Brain pericyte (primary cell): ENCODE results near the gene PRPH.
"Not testable (repeated sequence)": the region's sequence is repeated elsewhere in the genome, so short reads cannot be mapped to it uniquely, and the experiment has no call there.

ENCODE experiments used
- DNase-seq: peaks from one replicate; pipeline ENCODE4 v3.0.0-alpha.2; 2012; ENCODE audit warnings: low read depth, low spot score

PRPH gene

DNA sequence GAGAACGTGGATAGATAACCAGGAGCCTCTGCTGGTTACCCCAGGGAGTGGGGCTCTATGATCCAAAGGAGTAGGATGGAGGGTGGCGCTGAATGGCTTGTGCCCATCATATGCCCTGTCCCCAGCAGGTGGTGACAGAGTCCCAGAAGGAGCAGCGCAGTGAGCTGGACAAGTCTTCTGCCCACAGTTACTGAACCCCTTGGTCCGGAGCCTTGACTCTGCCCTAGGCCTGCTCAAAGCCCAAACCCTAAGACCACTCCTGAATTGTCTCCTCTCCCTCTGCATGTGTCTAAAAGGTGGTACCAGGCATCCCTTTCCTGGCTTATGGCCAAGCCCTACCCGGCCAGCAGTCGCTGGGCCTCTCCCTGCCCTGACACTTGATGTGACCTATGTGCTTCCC, 3.2 kb downstream of the PRPH start:
- no peak for DNase-seq

- DNase-seq = no peak
Observed at GRCh38 chr12:49301760-49302159, 6.8 kb downstream of the PRPH start.

DNA sequence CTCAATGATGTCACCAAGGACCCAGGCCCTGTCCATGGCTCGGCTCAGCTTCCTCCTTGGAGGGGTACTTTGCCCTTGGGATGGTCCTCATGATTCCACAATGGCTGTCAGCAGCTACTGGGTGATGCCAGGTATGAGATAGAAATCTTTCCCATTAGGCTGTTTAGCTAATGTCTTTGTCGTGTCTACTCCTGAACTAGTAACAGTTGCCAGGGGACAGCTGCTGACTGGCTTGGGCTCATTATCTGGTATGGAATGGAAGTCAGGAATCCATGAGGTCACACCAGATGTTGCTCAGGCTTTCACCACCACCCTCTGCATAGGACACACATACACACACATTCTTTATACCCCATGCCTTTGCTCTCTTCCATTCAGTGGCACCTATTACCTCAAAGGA, 9.2 kb downstream of the PRPH start:
- no peak for DNase-seq

DNA sequence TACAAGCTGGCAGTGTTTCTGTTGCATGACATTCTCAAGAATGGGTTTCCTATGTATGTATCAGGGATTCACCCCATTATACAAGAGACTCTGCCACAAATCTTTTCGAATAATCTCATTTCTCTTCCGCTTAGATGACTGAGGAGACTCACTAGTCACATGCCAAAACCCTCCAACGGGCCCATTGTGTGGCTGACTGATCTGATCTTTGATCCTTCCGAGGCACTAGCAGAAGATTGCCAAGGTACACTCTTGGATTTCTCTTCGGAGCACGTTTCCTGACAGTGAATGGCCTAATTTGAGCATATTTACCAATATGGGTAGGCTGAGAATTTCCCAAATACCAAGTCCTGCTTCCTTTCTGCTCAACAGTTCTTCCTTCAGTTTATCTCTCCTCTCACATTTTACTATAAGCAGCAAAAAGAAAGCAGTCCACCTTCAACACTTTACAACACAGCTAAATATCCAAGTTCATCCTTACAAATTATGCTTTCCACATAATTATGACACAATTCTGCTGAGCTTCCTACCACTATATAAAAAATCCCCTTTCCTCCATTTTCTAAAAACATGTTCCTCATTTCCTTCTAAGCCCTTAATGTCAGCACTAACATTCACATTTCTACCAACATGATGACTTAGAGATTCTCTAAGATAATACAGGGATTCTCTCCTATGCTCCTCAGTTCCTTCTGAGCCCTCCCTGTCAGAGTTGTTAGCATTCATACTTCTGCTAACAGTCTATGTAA, 11.0 kb downstream of the PRPH start:
- DNase-seq = no peak

DNA sequence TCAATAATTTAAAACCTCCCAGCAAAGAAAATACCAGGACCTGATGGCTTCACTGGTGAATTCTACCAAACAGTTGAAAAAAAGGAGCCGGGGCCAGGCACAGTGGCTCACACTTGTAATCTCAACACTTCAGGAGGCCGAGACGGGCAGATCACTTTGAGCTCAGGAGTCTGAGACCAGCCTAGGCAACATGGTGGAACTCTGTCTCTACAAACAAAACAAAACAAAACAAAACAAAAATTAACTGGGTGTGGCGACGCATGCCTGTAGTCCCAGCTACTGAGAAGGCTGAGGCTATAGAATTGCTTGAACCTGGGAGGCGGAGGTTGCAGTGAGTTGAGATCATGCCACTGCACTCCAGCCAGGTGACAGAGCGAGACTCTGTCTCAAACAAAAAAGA, 14.4 kb downstream of the PRPH start:
- no peak for DNase-seq

GRCh38 chr12:49310451-49311000, 15.6 kb downstream of the PRPH start:
- DNase-seq = not testable (repeated sequence)

- DNase-seq = no peak
Observed at GRCh38 chr12:49314811-49315210, 19.9 kb downstream of the PRPH start.

DNA sequence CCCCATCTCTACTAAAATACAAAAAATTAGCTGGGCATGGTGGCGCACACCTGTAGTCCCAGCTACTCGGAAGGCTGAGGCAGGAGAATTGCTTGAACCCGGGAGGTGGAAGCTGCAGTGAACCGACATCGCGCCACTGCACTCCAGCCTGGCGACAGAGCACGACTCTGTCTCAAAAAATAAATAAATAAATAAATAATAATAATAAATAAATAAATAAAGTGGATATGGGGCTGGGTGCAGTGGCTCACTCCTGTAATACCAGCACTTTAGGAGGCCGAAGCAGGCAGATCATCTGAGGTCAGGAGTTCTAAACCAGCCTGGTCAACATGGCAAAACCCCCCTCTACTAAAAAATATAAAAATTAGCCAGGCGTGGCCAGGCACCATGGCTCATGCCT, 22.2 kb downstream of the PRPH start:
- DNase-seq = not testable (repeated sequence)

GRCh38 chr12:49320411-49321103, 25.6 kb downstream of the PRPH start:
- DNase-seq = not testable (repeated sequence)

DNA sequence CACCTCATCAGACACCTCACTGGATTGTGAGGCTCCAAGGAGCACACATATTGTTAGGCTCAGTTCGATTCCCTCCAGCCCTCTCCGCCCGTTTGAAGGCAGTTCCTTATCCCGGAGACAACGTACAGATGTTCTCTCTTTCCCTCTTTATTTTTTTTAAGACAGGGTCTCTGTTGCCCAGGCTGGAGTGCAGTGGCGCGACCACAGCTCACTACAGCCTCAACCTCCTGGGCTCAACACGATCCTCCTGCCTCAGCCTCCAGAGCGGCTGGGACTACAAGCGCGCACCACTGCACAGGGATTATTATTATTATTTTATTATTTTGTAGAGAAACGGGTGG, 27.4 kb downstream of the PRPH start:
- no peak for DNase-seq

DNA sequence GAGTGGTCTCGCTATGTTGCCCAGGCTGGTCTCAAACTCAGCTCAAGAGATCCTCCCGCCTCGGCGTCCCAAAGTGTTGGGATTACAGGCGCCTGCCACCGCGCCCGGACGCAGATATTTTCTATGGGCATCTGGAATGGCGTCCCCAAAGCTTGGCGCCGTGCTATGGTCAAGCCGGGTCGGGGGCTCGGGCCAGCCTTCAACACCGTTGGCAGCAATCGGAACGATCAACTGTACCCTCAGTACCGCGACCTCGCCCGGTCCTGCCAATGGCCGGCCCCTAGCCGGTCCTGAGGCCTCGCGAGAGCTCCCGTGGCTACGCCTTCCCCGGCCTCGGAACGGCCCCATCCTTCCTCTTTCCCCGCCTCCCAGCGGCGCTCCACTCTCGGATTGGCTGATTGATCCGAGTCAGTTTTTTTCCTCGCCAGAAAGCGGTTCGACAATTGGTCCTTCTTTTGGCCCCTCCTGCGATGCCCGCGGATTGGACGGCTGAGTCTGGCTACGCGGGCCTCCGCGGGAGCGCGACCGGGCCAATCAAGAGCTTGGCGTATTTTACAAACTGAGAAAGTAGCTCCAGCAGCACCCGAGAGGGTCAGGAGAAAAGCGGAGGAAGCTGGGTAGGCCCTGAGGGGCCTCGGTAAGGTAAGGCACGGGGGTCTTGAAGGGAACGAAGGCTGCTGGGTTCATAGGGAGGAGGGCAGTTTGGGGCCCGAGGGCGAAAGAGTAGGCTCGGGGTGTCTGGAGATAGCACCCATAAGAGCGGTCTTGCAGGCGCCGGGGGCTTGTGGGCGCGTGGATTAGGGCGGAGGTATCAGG, 28.0 kb downstream of the PRPH start, which contains the start of gene TROAP:
Gene TROAP (plus strand): TSS at position 548 of the 816 bp plus-strand sequence. CDS start 354 bp downstream, outside the sequence.
- DNase-seq = peak; percentile 96

GRCh38 chr12:49323524-49324097, 28.7 kb downstream of the PRPH start:
- no peak for DNase-seq

DNA sequence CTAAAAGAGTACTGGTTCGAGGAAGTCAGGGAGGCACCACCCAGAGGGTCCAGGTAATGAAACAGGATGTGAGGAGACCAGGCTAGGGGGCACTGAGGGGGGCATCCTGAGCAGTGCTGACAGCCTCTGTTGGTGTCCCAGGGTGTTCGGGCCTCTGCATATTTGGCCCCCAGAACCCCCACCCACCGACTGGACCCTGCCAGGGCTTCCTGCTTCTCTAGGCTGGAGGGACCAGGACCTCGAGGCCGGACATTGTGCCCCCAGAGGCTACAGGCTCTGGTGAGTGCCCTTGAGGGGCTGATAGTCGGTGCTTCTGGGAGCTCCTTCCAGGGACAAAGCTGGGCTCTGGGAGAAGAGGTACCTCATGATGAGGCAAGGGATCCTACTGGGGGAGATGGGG, 30.7 kb downstream of the PRPH start:
- DNase-seq = no peak

- no peak for DNase-seq
Observed at GRCh38 chr12:49327368-49327767, 32.4 kb downstream of the PRPH start.

DNA sequence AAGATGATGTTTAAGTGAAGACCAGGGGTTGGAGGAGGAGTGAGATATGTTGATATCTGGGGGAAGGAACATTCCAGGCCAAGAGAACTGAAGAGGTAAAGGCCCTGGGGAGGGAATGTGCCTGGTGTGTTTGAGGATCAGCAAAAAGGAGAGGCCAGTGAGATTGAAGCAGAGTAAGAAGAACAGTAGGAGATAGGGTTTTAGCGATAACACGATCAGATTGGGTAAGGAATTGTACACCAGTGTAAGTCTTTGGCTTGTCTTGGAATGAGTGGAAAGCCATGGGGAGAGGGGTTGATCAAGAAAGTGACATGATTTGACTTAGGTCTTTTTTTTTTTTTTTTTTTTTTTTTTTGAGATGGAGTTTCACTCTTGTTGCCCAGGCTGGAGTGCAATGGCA, 32.9 kb downstream of the PRPH start:
- no peak for DNase-seq

- DNase-seq = no peak
Observed at GRCh38 chr12:49328816-49329215, 33.9 kb downstream of the PRPH start.

DNA sequence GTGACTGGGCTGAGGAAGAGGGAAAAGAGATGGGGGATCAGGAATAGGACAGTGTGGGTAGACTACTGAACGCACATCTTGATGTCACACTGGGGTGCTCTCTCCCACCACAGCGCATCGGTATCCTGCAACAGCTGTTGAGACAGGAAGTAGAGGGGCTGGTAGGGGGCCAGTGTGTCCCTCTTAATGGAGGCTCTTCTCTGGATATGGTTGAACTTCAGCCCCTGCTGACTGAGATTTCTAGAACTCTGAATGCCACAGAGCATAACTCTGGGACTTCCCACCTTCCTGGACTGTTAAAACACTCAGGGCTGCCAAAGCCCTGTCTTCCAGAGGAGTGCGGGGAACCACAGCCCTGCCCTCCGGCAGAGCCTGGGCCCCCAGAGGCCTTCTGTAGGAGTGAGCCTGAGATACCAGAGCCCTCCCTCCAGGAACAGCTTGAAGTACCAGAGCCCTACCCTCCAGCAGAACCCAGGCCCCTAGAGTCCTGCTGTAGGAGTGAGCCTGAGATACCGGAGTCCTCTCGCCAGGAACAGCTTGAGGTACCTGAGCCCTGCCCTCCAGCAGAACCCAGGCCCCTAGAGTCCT, 35.2 kb downstream of the PRPH start:
- DNase-seq = no peak

GRCh38 chr12:49330631-49331379, 35.9 kb downstream of the PRPH start:
- DNase-seq = no peak

DNA sequence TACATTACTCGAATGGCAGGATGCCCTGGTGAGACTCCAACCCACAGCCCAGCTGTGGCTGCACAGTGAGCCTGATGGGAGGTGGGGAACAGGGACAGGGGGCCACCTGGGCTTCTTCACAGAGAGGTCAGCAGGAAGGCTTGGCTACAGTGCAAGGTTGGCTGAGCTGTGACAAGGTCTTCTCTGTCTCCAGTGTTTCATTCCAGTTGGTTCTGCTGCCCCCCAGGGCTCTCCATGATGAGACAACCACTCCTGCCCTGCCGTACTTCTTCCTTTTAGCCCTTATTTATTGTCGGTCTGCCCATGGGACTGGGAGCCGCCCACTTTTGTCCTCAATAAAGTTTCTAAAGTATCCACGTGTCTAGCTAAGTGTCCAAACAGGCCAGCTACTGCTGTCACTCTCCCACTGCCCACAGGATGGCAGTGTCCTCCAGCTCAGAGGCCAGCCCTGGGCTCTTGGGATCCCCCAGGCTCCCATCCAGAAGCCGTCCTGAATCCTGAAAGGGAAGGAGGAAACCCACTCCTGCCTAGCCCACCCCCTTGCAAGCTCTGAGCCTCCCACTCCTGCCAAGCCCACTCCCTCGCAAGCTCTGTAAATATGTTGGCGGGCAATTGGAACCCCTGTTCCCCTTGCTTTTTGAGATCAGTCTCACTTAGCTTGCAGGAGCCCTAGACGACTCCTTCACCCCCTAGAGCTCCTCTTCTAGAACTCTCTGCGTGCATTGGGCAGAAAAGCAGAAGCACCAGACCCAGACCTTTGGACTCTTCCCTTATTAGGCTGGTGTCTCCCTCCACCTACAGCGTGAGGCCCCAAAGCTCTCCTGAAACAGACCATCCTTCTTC, 36.7 kb downstream of the PRPH start:
- no peak for DNase-seq

DNA sequence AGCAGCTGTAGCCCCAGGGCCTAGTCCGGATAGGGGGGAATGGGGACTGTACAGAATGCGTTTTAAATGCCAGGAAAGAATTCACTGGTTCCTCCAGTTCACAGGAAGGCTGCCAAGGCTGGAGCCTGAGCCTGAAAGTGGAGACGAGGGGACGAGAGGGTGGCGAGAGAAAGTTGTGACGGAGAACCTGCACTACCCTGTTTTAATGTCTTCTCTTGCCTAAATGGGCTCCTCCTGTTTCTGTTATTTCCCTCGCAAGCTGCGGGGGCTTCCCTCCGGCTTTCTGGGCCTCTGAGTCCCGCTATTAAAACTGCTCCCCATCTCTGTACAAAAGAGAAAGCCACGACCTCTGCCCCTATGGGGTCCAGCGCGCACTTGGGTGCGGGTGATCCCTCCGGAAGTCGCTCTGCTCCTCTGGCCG, 37.5 kb downstream of the PRPH start:
- no peak for DNase-seq
